AG20443 (cell line): ENCODE measurements around the gene UBAP2.

Experiments
- DNase-seq: peaks from one replicate; pipeline ENCODE4 v3.0.0; 2012; ENCODE audit warnings: low spot score, mixed read lengths

UBAP2 gene, protein sequence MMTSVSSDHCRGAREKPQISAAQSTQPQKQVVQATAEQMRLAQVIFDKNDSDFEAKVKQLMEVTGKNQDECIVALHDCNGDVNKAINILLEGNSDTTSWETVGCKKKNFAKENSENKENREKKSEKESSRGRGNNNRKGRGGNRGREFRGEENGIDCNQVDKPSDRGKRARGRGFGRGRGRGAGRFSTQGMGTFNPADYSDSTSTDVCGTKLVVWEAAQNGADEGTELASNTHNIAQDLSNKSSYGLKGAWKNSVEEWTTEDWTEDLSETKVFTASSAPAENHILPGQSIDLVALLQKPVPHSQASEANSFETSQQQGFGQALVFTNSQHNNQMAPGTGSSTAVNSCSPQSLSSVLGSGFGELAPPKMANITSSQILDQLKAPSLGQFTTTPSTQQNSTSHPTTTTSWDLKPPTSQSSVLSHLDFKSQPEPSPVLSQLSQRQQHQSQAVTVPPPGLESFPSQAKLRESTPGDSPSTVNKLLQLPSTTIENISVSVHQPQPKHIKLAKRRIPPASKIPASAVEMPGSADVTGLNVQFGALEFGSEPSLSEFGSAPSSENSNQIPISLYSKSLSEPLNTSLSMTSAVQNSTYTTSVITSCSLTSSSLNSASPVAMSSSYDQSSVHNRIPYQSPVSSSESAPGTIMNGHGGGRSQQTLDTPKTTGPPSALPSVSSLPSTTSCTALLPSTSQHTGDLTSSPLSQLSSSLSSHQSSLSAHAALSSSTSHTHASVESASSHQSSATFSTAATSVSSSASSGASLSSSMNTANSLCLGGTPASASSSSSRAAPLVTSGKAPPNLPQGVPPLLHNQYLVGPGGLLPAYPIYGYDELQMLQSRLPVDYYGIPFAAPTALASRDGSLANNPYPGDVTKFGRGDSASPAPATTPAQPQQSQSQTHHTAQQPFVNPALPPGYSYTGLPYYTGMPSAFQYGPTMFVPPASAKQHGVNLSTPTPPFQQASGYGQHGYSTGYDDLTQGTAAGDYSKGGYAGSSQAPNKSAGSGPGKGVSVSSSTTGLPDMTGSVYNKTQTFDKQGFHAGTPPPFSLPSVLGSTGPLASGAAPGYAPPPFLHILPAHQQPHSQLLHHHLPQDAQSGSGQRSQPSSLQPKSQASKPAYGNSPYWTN

DNA sequence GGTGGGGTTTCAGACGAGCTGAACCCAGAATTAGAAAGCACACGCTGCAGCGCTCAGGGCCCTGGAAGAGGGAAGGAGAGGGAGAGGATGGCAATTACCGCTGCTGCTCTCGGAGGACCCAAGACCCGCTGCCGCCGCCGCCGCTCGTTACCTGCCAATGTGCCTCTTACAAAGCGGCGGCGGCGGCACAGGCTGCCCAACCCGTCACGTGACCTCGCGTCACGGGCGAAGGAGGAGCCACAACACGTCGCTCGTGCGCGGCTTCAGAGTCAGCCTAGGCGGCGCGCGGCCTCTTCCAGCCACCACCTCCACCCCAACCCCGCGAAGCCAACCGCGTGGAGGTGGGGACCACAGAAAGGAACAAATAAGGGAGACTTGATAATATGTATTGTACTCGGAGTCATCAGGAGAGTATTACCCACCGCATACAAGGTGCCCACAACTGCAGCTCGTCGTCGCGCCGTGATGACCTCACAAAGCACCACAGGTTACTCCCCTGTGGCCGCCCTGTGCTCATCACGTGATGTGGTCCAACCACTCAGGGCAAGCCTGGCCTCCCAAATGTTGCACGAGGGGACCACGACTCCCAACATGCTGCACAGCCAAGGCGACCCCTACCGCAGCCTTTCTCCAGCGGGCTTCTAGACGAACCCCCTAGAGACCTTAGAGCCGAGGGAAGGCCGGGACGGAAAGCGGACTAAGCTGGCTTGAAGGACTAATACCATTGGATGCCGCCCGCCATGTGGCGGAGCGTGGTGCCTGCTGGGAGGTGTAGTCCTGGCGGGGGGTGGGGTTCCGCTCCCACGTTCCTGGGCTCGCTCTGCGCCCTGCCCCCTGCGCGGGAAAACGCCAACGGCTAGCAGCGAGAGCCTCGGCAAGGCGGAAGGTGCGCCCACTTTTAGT is at the start of gene UBAP2:
Gene UBAP2 (minus strand): TSS at position 161 of the 903 bp plus-strand sequence. CDS start 31,739 bp downstream, outside the sequence.
- DNase-seq = peak; percentile 95

DNA sequence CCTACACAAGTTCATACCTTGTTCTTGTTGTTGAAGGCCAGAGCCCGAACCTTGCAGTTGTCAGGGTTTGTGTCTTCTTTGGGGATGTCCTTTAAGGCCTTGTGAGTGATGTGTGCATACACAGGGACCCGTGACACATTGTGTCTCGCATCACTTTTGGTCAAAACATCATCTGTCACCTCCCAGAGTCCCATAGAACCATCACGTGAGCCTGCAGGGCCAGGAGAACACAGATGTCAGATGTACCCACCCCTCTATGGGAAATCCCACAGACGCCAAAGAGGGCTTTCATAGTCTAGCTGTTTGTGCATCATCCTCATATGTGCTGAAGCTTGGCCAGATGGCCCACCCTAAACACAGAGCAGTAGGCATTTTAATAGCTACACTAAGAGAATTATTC is 49.6 kb upstream of the UBAP2 start:
- no peak for DNase-seq

DNA sequence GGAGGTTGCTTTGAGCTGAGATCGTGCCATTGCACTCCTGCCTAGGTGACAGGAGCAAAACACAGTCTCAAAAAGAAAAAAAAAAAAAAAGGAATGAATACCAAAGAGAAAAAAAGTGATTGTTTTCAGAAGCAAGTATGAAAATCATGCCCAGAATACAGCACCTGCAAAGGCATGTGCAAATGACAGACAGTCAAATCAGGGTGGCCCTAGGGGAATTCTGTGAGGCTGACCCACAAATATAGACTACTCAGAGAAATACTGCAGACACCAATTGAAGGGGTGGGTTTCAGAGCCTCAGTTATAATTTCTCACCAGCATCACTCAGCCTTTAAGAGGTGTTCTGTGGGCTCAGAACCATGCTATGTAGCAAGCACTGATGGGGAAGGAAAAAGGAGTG is 49.2 kb upstream of the UBAP2 start:
- DNase-seq = no peak

DNA sequence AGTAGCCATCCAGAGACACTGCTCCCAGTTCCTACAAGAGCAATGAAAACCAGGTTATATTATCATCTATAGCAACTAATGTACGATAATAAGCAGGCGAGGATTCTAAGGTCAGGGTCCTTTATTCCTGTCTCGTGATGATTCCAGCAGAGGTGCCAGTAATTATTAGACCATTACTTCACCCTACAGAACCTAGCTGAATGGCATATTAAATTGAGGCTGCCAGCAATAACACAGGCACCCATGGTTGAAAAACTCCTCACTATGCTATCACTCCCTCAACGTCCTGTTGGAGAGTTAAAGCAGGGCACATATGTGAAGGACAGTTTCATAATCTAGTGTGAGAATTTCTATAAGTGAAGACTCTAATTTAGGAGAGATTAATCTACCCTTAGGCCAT is 48.1 kb upstream of the UBAP2 start:
- no peak for DNase-seq

DNA sequence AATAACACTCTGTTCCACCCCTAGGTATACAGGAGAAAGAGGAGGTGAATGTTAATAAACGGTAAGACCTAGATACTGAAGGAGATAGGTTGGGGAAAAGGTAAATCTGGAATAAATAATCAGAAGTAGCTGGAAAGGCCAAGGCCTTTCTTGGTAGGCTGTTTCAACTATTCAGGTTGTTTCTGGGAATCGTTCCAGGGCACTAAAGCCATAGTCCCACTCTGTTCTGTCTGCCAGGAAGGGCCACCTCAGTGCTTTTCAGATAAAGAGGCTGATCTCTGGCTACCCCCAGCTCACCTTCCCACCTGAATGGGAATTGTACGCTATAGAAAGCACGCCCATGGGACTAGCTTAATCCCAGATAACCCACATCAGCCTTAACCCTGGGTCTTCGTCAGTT is 44.9 kb upstream of the UBAP2 start:
- no peak for DNase-seq

DNA sequence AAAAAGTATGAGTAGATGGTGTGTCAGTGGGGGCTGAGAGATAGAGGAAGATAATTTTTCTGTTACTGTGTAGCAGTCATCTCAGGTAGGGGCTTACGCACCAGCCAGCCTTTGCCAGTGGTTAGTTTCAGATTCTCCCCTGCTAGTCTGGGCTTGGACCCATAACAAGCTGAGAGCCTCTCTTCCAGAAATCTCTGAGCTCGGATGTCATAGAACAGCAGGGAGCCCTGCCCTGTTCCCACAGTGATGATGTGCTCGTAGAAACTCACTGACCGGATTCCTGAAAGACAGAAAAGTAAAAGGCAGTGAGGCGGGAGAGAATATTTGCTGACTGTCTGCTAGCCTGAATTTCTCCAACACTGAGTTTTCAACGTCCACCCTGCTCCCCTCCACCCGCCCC is 40.6 kb upstream of the UBAP2 start:
- DNase-seq = no peak

DNA sequence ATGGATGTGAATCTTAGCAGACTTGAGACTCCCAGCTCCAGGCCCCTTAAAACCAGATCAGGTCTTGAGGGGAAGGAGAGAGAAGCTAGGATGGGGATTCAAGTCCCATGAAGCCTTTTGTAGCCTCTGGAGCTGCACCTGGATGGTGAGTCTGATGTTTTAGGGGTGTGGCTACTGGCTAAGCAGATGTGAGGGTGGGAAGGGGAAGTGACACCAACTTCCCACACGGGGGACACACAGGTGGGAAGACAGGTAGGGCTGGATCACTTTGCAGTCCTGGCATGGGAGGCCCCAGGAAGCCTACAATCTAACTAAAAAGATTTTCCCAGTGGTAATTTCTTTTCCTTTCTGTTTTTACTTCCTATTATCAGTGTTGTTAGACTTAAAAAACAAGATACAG is 38.7 kb upstream of the UBAP2 start:
- DNase-seq = no peak

DNA sequence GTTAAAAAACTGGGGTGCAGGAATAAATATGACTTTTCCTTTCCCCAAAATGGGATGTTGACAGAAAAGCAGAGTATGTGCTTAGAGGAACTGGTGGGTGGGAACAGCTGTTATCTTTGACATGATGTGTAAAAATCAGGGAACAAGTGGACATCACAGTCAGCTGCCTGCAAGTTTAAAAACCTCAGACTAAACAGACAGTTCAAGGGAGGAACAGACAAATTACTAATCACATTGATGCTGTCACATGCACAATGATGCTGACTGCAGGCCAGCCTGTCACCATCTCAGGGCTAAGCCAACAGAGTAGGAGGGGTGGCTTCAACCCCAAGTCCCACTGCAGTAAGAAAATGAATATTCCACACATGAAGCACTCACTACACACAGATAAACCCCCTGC is 38.2 kb upstream of the UBAP2 start:
- DNase-seq = no peak

DNA sequence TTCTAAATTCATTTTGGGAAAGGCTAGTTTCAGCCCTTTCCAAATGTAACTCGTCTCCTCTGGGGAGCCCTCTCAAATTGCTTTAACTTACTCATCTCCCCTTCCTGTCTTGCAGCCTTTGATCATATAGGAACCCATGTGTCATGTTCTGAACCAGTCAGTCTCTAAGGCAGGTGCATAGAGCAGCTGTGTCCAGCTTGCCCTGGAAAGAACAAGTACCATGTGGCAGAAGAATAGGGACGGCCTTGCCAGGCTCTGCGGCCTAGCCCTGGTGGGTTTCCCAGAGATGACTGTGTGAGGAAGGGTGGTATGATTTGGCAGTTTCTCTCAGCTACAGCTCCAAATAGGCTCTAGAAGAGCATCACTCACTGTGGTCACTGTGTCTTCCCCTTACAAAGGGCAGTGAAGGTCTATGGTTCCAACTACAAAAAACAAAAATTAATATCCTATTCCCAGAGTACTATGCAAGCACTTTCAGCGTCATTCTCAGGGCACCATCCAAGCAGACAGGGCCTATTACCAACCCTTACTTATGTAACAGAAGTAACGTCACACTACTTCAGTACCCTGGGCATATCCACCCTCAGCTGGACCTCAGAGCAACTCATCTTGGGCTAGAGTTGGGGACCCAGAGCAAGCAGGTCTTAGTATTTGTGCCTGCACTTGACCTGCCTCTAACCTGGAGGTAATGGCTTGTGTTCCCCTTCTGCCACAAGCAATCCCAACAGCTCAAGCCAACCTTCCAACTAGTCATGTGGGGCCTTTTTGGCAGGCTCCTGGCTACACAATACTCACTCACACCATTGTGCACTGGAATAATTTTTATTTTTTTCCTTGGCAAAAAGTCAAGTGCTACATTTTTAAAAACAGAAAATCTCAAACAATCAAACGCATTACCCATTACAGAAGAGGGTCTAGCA is 37.2 kb upstream of the UBAP2 start:
- no peak for DNase-seq

DNA sequence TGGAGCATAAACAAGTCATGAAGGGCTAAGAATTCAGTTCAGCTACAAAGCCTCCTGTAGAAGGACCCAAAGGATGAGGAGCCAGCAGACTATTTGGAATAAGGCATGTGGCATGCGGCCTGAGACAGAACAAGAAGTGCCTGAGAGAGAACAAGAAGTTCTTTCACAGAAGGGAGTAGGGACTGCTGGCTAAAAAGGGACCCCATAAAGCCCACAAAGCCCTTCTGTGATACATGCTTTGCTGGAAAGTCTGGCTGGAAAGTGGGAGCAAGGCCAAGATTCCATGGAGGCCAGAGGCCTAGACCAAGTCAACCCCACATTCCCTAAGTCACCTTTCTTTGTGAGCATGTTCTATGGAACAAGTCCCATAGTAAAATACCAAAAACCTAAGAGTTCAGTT is 35.9 kb upstream of the UBAP2 start:
- peak; percentile 32 for DNase-seq

DNA sequence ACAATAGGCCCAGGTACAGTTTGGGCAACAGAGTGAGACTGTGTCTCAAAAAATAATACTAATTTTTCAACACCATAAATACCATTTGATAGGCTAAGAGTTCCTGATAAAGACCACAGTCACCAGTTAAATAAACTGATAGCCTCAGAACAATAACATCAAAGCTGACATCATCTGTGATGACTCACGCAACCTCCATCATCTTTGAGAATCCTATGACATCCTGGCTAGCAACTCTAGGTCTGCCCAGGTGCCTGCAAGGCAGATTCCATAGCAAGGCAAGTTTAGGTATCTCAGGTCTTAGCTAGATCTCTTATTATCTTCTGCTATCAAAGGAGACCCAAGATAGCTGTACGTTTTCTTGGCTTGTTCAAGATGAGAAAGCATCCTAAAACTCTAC is 30.5 kb upstream of the UBAP2 start:
- DNase-seq = no peak

DNA sequence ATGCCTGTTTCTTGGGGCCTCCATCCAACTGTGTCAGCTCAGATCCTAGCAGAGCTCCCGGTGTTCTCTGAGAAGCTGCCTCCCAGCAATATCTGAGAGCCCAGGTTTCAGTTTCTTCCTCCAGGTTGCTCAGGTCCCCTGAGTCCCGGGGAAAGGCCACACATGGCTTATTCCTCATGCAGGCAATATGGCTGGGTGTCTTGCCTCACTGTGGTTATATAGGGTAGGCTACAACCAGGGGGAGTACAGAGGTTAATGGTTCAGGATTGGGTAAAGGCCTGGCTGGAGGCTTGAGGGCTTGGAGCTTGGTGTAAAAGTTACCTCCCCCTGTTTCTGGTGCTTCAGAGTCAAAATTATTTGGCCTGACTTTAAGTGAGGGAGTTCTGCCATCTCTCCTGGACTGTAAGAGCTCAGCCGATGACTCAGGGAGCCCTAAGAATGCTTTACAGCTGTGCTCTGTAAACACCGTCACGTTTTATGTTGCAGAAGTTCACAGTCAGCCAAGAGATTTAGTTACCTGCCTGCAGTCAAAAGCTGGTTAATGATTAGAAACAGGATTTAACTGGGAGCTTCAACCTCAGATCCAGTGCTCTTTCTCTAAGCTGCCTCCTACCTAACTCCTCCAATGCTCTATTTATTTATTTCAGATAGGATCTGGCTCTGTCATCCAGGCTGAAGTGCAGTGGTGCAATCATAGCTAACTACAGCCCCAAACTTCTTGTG is 24.3 kb upstream of the UBAP2 start:
- DNase-seq = peak; percentile 84

DNA sequence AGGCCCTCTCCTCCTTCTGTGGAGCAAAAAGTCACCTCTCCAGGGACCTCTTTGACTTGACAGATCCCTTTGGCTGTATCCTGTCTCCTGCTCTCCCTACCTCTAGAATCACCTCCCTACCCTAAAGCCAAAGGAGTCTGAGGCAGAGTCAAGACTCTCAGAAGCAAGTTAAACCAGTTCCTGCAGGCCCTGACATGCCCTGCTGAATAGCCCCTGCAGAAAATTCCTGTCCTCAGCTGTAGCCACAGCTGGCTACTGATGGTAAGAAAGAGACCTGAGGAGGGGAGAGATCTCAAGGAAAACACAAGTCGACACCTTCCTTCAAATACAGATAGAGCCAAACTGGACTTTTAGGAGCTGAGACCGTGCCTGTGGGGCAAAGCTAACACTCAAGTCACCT is 23.7 kb upstream of the UBAP2 start:
- DNase-seq = no peak

DNA sequence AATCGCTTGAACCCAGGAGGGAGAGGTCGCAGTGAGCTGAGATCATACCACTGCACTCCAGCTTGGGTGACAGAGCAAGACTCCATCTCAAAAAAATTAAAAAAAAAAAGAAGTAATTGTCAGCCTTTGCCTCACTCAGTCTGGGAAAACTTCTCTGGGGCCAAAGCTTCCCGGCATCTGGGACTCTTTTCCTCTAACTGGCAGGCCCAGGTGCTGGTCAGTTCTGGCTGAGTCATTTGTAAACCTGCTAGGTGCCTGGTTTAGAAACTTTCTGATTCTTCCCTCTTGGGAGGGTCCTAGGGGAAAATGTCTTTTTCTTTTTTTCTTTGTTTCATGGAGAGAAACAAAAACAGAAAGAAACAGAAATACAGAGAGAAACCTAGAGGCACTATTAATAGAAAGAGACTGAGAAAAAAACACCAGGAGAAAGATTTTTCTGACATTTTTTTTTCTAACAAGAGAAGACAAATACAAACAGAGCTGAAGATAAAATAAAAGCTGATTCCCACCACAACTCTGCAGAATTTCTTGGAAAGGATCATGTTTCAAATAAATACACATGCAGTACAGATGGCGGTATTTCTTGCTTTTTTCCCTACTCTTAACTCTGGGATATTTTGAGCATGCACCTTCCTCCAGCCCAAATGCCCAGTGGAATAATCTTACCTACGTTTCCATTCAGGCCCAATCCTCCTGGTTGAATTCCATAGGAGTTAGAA is 22.1 kb upstream of the UBAP2 start:
- DNase-seq = no peak

DNA sequence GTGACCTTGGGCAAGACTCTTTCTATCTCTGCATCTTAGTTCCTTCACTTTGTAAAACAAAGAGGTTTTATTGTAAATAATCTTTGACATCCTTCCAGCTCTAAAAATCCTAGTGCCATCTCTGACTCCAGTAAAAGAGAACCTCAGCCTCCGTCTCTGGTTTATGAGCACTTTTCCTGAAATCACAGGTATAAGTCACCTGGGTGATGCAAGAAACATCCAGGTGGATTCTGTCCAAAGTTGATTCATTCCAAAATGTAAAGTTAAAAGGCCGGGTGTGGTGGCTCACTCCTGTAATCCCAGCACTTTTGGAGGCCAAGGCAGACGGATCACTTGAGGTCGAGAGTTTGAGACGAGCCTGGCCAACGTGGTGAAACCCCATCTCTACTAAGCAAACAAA is 21.1 kb upstream of the UBAP2 start:
- no peak for DNase-seq

DNA sequence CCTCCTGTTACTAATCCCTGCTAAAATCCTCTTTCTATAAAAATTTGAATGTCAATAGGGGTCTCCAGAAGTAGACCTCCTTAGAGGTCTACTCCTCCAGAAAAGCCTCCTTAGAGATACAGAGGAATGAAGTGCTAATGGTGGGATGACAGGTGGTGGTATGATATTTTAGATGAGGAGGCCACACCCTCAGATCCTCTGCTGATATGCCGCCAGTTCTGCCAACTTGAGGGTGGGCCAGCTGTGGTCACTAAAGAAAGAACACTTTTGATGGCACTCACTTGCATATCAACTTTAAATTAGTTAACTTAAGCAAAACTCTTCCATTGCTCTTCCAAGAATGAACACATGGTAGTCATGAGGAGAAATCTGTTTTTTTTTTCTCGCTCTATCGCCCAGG is 16.9 kb upstream of the UBAP2 start:
- no peak for DNase-seq

DNA sequence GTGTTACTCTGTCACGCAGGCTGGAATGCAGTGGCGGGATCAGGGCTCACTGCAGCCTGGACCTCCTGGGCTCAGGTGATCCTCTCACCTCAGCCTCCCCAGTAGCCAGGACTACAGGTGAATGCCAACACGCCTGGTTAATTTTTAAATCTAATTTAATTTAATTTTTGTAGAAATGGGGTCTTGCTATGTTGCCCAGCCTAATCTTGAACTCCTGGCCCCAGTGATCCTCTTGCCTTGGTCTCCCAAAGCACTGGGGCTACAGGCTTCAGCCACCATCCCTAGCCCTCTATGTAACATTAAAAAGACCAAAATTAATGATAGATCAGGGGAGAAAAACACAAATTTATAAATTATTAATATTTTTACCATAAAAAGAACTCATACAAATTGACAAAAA is 11.3 kb upstream of the UBAP2 start:
- no peak for DNase-seq

DNA sequence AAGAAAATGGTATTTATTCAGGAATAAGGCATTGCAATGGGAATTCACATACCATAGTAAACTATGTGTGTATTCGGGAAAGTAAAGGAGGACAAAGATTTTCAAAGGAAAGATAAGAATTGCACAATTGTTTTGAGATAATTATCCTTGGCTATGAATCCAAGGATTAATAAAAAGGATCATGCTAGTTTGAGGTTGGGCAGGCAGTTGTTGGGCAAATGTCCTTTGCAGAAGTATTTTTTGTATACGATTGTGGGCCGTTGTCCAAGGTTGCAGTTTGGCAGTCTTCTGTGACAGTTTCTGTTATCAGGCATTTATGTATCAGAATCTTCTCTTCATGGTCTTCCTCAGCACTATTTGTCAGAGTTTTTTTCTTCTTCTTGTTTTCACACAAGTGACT is 10.6 kb upstream of the UBAP2 start:
- no peak for DNase-seq
